HCT116 (cell line): Measurements from ENCODE around the gene SPRR2G. TPM values are rescaled to one million over a fixed set of nuclear protein-coding genes. Genes with fewer than 3 reads are reported as not detected.

Source experiments
- ATAC-seq: fragments of 200-7000 bp; cut with Tn5 transposase; 2 replicates; pipeline ENCODE4 v1.9.1; 2020; ENCODE audit warnings: mild to moderate bottlenecking, moderate library complexity
- BruUV-seq: library from RNA; stranded (reverse); fragments of 400-500 nt; replicated peaks from 2 replicates; lab custom pipeline; 2021; lab: Mats Ljungman, UMichigan
- CTCF ChIA-PET: fragments of 300-600 bp; sonication (Branson Sonifier 250); formaldehyde crosslinking; loops from one replicate; lab custom pipeline; 2021; ENCODE audit warnings: antibody characterized with exemption; lab: Charles Lee
- POLR2A ChIA-PET: fragments of 300-600, 350-600 bp; sonication (Branson Sonifier 250); formaldehyde crosslinking; loops from one replicate; lab custom pipeline; 2021; ENCODE audit warnings: antibody characterized with exemption; lab: Charles Lee
- RAD21 ChIA-PET, 2 experiments: fragments of 300-600 bp; sonication (Branson Sonifier 250); formaldehyde crosslinking; loops; one replicate each; lab custom pipeline; 2023; ENCODE audit warnings: low total read pairs in 2 of 2; ENCODE audit not compliant: uncharacterized antibody in 2 of 2, unreplicated experiment in 2 of 2, low non-redundant PET in 1 of 2; lab: Charles Lee
- DNase-seq: peaks from one replicate; pipeline ENCODE4 v3.0.0-alpha.2; 2010; ENCODE audit warnings: low read depth, low spot score
- H2AFZ ChIP-seq: fragments of 200-600 bp; shearing (Covaris generic), sonication (generic); 2 replicates; pipeline ENCODE4 v1.6.1; 2017; ENCODE audit warnings: low read depth, mixed run types, mixed read lengths, antibody characterized with exemption, low read length; ENCODE audit not compliant: poor library complexity, severe bottlenecking
- H3K27ac ChIP-seq: 2 replicates; pipeline ENCODE4 v1.5.1; 2012; ENCODE audit warnings: low read depth, low read length
- H3K27me3 ChIP-seq: fragments of 200-600 bp; sonication (generic); 2 replicates; pipeline ENCODE4 v1.6.1; 2016; ENCODE audit warnings: mixed run types, low read length, mixed read lengths; ENCODE audit not compliant: insufficient read depth
- H3K36me3 ChIP-seq, 2 experiments: fragments of 200-500 bp in 1 of 2; fragments of 200-600 bp in 1 of 2; sonication (Bioruptor generic) in 1 of 2; sonication (generic) in 1 of 2; 2 replicates each; pipeline versions ENCODE4 v1.5.1 to v1.6.1; 2014 to 2016; ENCODE audit warnings: low read length in 2 of 2, inconsistent platforms in 1 of 2, mixed read lengths in 1 of 2, mixed run types in 1 of 2; ENCODE audit not compliant: insufficient read depth in 2 of 2, control insufficient read depth in 1 of 2
- H3K4me1 ChIP-seq, 2 experiments: fragments of 200-600 bp in 1 of 2; sonication (generic) in 1 of 2; 2 replicates each; pipeline versions ENCODE4 v1.5.1 to v1.6.1; 2012 to 2017; ENCODE audit warnings: low read length in 2 of 2, inconsistent platforms in 1 of 2, mild to moderate bottlenecking in 1 of 2, mixed read lengths in 1 of 2, mixed run types in 1 of 2, moderate library complexity in 1 of 2; ENCODE audit not compliant: insufficient read depth in 2 of 2, control insufficient read depth in 1 of 2
- H3K4me2 ChIP-seq: fragments of 200-600 bp; sonication (generic); 2 replicates; pipeline ENCODE4 v1.6.1; 2017; ENCODE audit warnings: mixed run types, low read length, mixed read lengths
- H3K4me3 ChIP-seq, 2 experiments: fragments of 200-600 bp in 1 of 2; sonication (generic) in 1 of 2; replicated peaks in 1 of 2; 2 replicates each; pipeline ENCODE4 v1.5.1; 2011 to 2016; ENCODE audit warnings: low read length in 2 of 2, control low read depth in 1 of 2, low read depth in 1 of 2, mild to moderate bottlenecking in 1 of 2, mixed read lengths in 1 of 2, mixed run types in 1 of 2
- H3K79me2 ChIP-seq: fragments of 200-600 bp; sonication (generic); 2 replicates; pipeline ENCODE4 v1.6.1; 2017; ENCODE audit warnings: mild to moderate bottlenecking, mixed run types, low read length, moderate library complexity, mixed read lengths; ENCODE audit not compliant: insufficient read depth
- H3K9ac ChIP-seq: fragments of 200-600 bp; sonication (generic); 2 replicates; pipeline ENCODE4 v1.6.1; 2016; ENCODE audit warnings: low read length, mixed read lengths
- H3K9me2 ChIP-seq: fragments of 200-600 bp; sonication (generic), shearing (Covaris generic); 2 replicates; pipeline ENCODE4 v1.6.1; 2017; ENCODE audit warnings: mixed run types, mild to moderate bottlenecking, moderate library complexity; ENCODE audit not compliant: insufficient read depth
- H3K9me3 ChIP-seq, 2 experiments: fragments of 200-500 bp in 1 of 2; fragments of 200-600 bp in 1 of 2; sonication (Bioruptor generic) in 1 of 2; sonication (generic) in 1 of 2; 2 replicates each; pipeline ENCODE4 v1.6.1; 2014 to 2017; ENCODE audit warnings: low read length in 2 of 2, mixed read lengths in 2 of 2, inconsistent platforms in 1 of 2, low read depth in 1 of 2, mild to moderate bottlenecking in 1 of 2, mixed run types in 1 of 2, moderate library complexity in 1 of 2; ENCODE audit not compliant: control insufficient read depth in 1 of 2, insufficient read depth in 1 of 2
- H4K20me1 ChIP-seq: fragments of 200-600 bp; sonication (generic), shearing (Covaris generic); 2 replicates; pipeline ENCODE4 v1.6.1; 2017; ENCODE audit warnings: mixed run types, mild to moderate bottlenecking, moderate library complexity; ENCODE audit not compliant: insufficient read depth
- POLR2A ChIP-seq: IDR thresholded peaks from 2 replicates; pipeline ENCODE4 v1.7.0; 2011; ENCODE audit warnings: borderline replicate concordance; ENCODE audit not compliant: insufficient read depth, insufficient read length; ENCODE audit errors: extremely low read depth
- POLR2AphosphoS5 ChIP-seq: IDR thresholded peaks from 2 replicates; pipeline ENCODE4 v1.6.1; 2011; ENCODE audit warnings: mild to moderate bottlenecking, low read depth, low read length, moderate library complexity
- RAD21 ChIP-seq: IDR thresholded peaks from 2 replicates; pipeline ENCODE4 v1.6.1; 2012; ENCODE audit warnings: low read depth, mild to moderate bottlenecking
- intact Hi-C: fragments of 100-400 bp; cut with micrococcal nuclease; formaldehyde crosslinking; loops from 2 replicates; pipeline ENCODE4 v1.10.0; 2022
- total RNA-seq: library from RNA; stranded (reverse); gene quantifications from one replicate; pipeline ENCODE4 v1.2.1, GENCODE V29; 2021; ENCODE audit not compliant: unreplicated experiment
- TF ChIP-seq, protein P1 (sequence below), 3 experiments: fragments of 200-600 bp in 1 of 3; sonication (generic) in 1 of 3; IDR thresholded peaks in 2 of 3; conservative IDR thresholded peaks in 1 of 3; 2 replicates each; pipeline ENCODE4 v1.5.1; 2012 to 2017; ENCODE audit warnings: low read depth in 2 of 3, low read length in 2 of 3, antibody characterized with exemption in 1 of 3, borderline replicate concordance in 1 of 3, control low read depth in 1 of 3, mild to moderate bottlenecking in 1 of 3, mixed read lengths in 1 of 3, mixed run types in 1 of 3, moderate library complexity in 1 of 3; ENCODE audit not compliant: insufficient read depth in 1 of 3
- TF ChIP-seq, protein P2 (sequence below): IDR thresholded peaks from 2 replicates; pipeline ENCODE4 v1.6.1; 2012; ENCODE audit warnings: low read depth

Gene SPRR2G
- total RNA-seq, 1 experiment from 2014 or later = not detected

DNA sequence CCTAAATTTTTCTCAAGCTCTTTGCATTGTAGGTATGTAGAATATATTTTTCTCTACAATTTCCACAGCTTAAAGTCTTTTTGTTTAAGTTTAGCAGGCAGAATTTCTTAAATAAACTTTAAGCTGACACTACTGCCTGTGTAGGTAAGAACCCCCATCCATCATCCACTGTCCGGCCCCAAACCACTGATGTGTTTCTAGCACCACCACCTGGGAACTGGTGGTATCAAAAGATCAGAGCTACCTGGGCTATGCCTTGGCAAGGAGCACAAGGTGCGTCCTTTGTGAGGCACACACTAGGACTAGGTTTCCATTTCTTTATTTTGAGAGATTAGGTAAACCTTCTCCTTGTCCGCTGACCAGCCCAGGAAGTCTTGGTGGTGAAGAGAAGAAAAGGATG is 42.0 kb upstream of the SPRR2G start:
- Histone ChIP-seq H3K27ac (no peak overlapping the region), H3K36me3 (no peaks in the 10 kb centered on the region), H3K79me2 (no peaks in the 10 kb centered on the region), H3K4me1 (no peaks in the 10 kb centered on the region), H2AFZ (no peak overlapping the region), H3K4me2 (no peak overlapping the region), H4K20me1 (no peaks in the 10 kb centered on the region), H3K27me3 (peaks cover 56% of the 10 kb centered on the region), H3K9me2 (no peaks in the 10 kb centered on the region), H3K4me3 (no peak overlapping the region), H3K9me3 (no peaks in the 10 kb centered on the region), H3K9ac (no peak overlapping the region)
- ATAC-seq = peak; percentile 88
- intact Hi-C loops = loop anchor here (1.0 to 5.0 kb wide), 3 partner anchors 232 to 321 kb away; no protein-coding TSS in a partner anchor
- peak; percentile 28 for DNase-seq
- TF ChIP-seq POLR2AphosphoS5 (no peak), POLR2A (no peak), RAD21 (peak; percentile 80)
- TF ChIP-seq, protein P1, sequence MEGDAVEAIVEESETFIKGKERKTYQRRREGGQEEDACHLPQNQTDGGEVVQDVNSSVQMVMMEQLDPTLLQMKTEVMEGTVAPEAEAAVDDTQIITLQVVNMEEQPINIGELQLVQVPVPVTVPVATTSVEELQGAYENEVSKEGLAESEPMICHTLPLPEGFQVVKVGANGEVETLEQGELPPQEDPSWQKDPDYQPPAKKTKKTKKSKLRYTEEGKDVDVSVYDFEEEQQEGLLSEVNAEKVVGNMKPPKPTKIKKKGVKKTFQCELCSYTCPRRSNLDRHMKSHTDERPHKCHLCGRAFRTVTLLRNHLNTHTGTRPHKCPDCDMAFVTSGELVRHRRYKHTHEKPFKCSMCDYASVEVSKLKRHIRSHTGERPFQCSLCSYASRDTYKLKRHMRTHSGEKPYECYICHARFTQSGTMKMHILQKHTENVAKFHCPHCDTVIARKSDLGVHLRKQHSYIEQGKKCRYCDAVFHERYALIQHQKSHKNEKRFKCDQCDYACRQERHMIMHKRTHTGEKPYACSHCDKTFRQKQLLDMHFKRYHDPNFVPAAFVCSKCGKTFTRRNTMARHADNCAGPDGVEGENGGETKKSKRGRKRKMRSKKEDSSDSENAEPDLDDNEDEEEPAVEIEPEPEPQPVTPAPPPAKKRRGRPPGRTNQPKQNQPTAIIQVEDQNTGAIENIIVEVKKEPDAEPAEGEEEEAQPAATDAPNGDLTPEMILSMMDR (IDR thresholded peaks at IDR 0.05 in 2 of 3, conservative IDR thresholded peaks at IDR 0.05 in 1 of 3; ENCODE audit: borderline replicate concordance in 1 of 3, insufficient read depth in 1 of 3, low read depth in 2 of 3, low read length in 2 of 3) = peak; percentile 69 to 73 (median 72); a peak in 5 of 6 replicates
- TF ChIP-seq, protein P2, sequence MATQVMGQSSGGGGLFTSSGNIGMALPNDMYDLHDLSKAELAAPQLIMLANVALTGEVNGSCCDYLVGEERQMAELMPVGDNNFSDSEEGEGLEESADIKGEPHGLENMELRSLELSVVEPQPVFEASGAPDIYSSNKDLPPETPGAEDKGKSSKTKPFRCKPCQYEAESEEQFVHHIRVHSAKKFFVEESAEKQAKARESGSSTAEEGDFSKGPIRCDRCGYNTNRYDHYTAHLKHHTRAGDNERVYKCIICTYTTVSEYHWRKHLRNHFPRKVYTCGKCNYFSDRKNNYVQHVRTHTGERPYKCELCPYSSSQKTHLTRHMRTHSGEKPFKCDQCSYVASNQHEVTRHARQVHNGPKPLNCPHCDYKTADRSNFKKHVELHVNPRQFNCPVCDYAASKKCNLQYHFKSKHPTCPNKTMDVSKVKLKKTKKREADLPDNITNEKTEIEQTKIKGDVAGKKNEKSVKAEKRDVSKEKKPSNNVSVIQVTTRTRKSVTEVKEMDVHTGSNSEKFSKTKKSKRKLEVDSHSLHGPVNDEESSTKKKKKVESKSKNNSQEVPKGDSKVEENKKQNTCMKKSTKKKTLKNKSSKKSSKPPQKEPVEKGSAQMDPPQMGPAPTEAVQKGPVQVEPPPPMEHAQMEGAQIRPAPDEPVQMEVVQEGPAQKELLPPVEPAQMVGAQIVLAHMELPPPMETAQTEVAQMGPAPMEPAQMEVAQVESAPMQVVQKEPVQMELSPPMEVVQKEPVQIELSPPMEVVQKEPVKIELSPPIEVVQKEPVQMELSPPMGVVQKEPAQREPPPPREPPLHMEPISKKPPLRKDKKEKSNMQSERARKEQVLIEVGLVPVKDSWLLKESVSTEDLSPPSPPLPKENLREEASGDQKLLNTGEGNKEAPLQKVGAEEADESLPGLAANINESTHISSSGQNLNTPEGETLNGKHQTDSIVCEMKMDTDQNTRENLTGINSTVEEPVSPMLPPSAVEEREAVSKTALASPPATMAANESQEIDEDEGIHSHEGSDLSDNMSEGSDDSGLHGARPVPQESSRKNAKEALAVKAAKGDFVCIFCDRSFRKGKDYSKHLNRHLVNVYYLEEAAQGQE = no peak
- CTCF ChIA-PET = interaction anchor here (0.6 to 4.6 kb wide), 28 partner anchors 23 to 598 kb away, joined by 3 to 94 read pairs (median 4); partner anchors contain the start of gene SMCP
- POLR2A ChIA-PET = no interaction called here
- RAD21 ChIA-PET = interaction anchor here (0.6 to 1.4 kb wide), 6 partner anchors 51 to 324 kb away, joined by 3 to 4 read pairs (median 3); partner anchors contain the start of gene SMCP (in 1 of the 2)
- BruUV-seq = no TSS peak
